ENCODE results near the gene RNF8. TPM values are rescaled to one million over a fixed set of nuclear protein-coding genes. Genes with fewer than 3 reads are reported as not detected.

Gene RNF8
- total RNA-seq, 2 donors from 2014 or later: 12.7 to 42.4 TPM

DNA sequence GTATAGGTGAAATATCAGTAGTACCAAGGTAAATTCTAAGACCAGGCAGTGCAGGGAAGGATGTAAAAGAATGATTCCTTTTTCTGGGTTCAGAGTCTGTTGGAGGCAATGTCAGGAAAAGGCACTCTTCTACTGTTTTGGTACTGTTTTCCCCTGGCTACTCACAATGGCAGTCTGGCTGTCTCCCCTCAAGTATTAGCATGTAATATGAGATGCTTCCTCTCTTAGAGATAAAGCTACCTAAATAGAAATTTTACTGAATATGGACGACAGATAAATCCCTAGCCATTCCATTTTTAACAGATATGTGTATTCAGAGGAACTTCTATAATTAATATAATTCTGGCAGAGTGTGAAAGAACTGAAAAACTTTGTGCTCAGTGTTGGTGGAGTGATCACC, 3.5 kb downstream of the RNF8 start:
- intact Hi-C loops (cut with DNase I): no loop called here
- H3K4me3 ChIP-seq: no peak overlapping the region
- H3K9me3 ChIP-seq: no peaks in the 10 kb centered on the region
- no peak overlapping the region for H3K27ac ChIP-seq
- WGBS: 20% methylated on average over 1 of the region's 1 CpG
- no peaks in the 10 kb centered on the region for H3K27me3 ChIP-seq (replicated peaks; ENCODE audit: insufficient read depth)
- H3K4me1 ChIP-seq (replicated peaks): no peaks in the 10 kb centered on the region
- H3K36me3 ChIP-seq: peaks cover 4% of the 10 kb centered on the region in 2 donors
- TF ChIP-seq, protein P1, sequence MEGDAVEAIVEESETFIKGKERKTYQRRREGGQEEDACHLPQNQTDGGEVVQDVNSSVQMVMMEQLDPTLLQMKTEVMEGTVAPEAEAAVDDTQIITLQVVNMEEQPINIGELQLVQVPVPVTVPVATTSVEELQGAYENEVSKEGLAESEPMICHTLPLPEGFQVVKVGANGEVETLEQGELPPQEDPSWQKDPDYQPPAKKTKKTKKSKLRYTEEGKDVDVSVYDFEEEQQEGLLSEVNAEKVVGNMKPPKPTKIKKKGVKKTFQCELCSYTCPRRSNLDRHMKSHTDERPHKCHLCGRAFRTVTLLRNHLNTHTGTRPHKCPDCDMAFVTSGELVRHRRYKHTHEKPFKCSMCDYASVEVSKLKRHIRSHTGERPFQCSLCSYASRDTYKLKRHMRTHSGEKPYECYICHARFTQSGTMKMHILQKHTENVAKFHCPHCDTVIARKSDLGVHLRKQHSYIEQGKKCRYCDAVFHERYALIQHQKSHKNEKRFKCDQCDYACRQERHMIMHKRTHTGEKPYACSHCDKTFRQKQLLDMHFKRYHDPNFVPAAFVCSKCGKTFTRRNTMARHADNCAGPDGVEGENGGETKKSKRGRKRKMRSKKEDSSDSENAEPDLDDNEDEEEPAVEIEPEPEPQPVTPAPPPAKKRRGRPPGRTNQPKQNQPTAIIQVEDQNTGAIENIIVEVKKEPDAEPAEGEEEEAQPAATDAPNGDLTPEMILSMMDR (IDR thresholded peaks at IDR 0.05): no peak
- TF ChIP-seq POLR2A (IDR thresholded peaks at IDR 0.05) (no peak), POLR2AphosphoS5 (IDR thresholded peaks at IDR 0.05) (no peak)
- no peak for DNase-seq (ENCODE audit: low spot score)

DNA sequence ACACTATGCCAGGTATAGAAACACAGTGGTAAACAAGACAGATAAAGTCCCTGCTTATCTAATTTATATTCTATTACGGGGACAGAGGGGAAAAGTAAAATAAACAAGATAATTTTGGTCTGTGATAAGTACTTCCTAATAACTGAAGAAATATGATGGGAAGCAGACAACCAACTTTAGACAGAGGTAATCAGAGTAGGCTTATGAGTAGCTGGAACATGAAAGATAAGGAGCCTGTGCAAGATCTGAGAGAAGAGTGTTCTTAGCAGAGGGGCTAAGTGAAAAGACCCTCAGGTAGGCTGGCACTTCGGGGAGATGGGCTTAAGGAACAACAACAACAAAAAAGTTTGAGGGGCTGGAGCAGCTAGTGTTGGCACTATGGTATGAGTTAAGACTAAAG, 4.1 kb downstream of the RNF8 start:
- Histone ChIP-seq H3K36me3 (peaks cover 4% of the 10 kb centered on the region in 2 donors), H3K9me3 (no peaks in the 10 kb centered on the region), H3K27ac (no peak overlapping the region), H3K27me3 (replicated peaks; ENCODE audit: insufficient read depth) (no peaks in the 10 kb centered on the region), H3K4me3 (no peak overlapping the region), H3K4me1 (replicated peaks) (no peaks in the 10 kb centered on the region)
- DNase-seq (ENCODE audit: low spot score): no peak
- WGBS: 90% methylated on average over 2 of the region's 2 CpGs
- TF ChIP-seq, protein P1 (IDR thresholded peaks at IDR 0.05): no peak
- TF ChIP-seq POLR2A (IDR thresholded peaks at IDR 0.05) (no peak), POLR2AphosphoS5 (IDR thresholded peaks at IDR 0.05) (no peak)
- intact Hi-C loops (cut with DNase I): no loop called here

DNA sequence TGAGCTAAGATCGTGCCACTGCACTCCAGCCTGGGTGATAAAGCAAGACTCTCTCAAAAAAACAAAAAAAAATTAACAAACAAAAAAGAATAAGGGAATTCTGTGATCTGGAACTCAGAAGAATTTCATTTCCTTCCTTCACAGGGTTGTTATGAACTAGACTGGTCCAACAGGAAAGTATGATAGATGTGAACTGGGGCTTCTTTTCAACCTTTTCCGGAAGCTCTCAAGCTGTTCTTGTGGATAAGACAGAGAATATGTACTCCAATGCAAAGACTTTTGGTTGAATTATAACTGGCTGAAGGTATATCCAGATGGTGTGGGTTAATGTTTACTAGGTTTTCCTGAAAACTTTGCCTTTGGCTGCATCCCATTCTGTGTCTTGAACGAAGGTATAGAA, 5.3 kb downstream of the RNF8 start:
- H3K4me3 ChIP-seq: no peak overlapping the region
- H3K36me3 ChIP-seq: peaks cover 4% of the 10 kb centered on the region in 2 donors
- TF ChIP-seq POLR2A (IDR thresholded peaks at IDR 0.05) (no peak), POLR2AphosphoS5 (IDR thresholded peaks at IDR 0.05) (no peak)
- TF ChIP-seq, protein P1 (IDR thresholded peaks at IDR 0.05): no peak
- H3K27ac ChIP-seq: no peak overlapping the region
- H3K9me3 ChIP-seq: no peaks in the 10 kb centered on the region
- intact Hi-C loops (cut with DNase I): no loop called here
- WGBS: 86% methylated on average over 3 of the region's 3 CpGs
- no peaks in the 10 kb centered on the region for H3K27me3 ChIP-seq (replicated peaks; ENCODE audit: insufficient read depth)
- DNase-seq (ENCODE audit: low spot score): no peak
- no peaks in the 10 kb centered on the region for H3K4me1 ChIP-seq (replicated peaks)

DNA sequence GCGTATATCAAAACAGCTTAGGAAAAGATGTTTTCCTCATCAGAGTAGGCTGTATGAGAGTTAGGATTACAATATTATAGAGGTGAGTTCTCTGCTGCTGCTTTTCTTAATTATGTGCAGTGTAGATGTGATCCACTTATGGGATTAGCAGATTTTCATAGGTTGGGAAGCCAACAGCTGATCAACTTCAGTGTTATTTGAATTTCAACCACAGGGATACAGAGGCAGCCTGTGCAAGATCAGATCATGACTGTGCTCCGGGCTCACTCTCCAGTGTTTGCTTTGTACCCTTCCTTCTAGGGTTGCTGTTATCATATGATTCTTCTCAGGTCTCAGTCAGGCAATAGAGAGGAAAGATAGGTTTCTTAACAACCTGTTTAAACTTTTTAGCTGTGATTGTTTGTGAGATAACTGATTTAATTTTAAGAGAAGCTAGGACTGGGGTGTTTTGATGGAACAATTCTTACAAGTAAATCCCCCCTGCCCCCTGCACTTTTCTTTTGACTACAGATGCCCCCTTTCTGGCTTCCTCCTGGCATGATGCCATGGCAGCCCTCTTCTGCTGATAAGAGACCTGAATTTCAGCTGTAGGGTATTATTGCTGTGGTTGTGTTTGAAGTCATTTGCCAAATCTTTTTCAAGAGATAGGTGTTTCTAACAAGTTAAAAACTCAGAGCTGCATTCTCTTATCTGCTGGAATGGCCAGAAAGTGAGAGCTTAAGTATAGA, 8.5 kb downstream of the RNF8 start:
- H3K4me3 ChIP-seq: no peak overlapping the region
- peaks cover 4% of the 10 kb centered on the region in 2 donors for H3K36me3 ChIP-seq
- H3K27me3 ChIP-seq (replicated peaks; ENCODE audit: insufficient read depth): no peaks in the 10 kb centered on the region
- intact Hi-C loops (cut with DNase I): loop anchor here (10.0 kb wide), 2 partner anchors 203 to 333 kb away; partner anchors contain the start of gene MDGA1
- 74% methylated on average over 2 of the region's 2 CpGs for WGBS
- DNase-seq (ENCODE audit: low spot score): no peak
- H3K9me3 ChIP-seq: no peaks in the 10 kb centered on the region
- no peaks in the 10 kb centered on the region for H3K4me1 ChIP-seq (replicated peaks)
- no peak overlapping the region for H3K27ac ChIP-seq
- TF ChIP-seq POLR2AphosphoS5 (IDR thresholded peaks at IDR 0.05) (no peak), POLR2A (IDR thresholded peaks at IDR 0.05) (no peak)
- TF ChIP-seq, protein P1 (IDR thresholded peaks at IDR 0.05): no peak

DNA sequence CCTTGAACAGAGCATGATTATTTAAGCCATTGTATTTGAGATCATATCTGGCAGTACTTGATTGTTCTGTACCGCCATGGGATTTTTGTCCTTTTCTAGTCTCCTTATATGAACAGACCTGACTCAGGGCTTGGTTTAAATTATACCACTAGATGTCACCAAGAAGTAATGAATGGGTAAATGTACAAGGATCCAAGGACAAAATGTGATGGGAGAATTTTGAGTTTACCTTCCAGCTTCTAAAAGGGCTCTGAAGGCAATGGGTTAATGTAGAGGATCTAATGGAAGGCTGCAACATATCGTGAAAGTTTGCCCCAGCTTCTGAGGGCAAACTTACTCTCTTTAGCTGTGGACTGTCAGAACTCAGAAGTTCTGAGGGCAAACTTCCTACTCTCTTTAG, 12.0 kb downstream of the RNF8 start:
- H3K27ac ChIP-seq: no peak overlapping the region
- no peaks in the 10 kb centered on the region for H3K4me1 ChIP-seq (replicated peaks)
- 21% methylated on average over 2 of the region's 2 CpGs for WGBS
- TF ChIP-seq POLR2AphosphoS5 (IDR thresholded peaks at IDR 0.05): no peak
- TF ChIP-seq, protein P1 (IDR thresholded peaks at IDR 0.05): peak in 1 of 4 experiments; percentile 25
- H3K4me3 ChIP-seq: no peak overlapping the region
- H3K9me3 ChIP-seq: no peaks in the 10 kb centered on the region
- no peaks in the 10 kb centered on the region for H3K27me3 ChIP-seq (replicated peaks; ENCODE audit: insufficient read depth)
- intact Hi-C loops (cut with DNase I): loop anchor here (10.0 kb wide), 2 partner anchors 199 to 329 kb away; partner anchors contain the start of gene MDGA1
- peaks cover 4% of the 10 kb centered on the region in 2 donors for H3K36me3 ChIP-seq
- DNase-seq (ENCODE audit: low spot score): no peak

Data from prostate gland (tissue), 2 donors.